HG02571 (cell line): ENCODE measurements around the gene PPP3R1.

ENCODE experiments used
- ATAC-seq: cut with Tn5 transposase; IDR thresholded peaks from one replicate; pipeline ENCODE4 v1.9.1; 2021; ENCODE audit warnings: mild to moderate bottlenecking, moderate library complexity; ENCODE audit not compliant: unreplicated experiment

PPP3R1 gene

GRCh38 chr2:68236103-68236734 lies 16.1 kb downstream of the PPP3R1 start:
- ATAC-seq = no peak

- ATAC-seq = no peak
Measured at GRCh38 chr2:68235090-68235489, 17.2 kb downstream of the PPP3R1 start.

GRCh38 chr2:68234405-68234804 lies 17.9 kb downstream of the PPP3R1 start:
- no peak for ATAC-seq

GRCh38 chr2:68231061-68231372 lies 21.3 kb downstream of the PPP3R1 start:
- no peak for ATAC-seq

GRCh38 chr2:68230241-68231060 lies 21.9 kb downstream of the PPP3R1 start:
- no peak for ATAC-seq

GRCh38 chr2:68226794-68227193 lies 25.5 kb downstream of the PPP3R1 start:
- no peak for ATAC-seq

- peak; percentile 71 for ATAC-seq
Measured at GRCh38 chr2:68225119-68225632, 27.2 kb downstream of the PPP3R1 start.

GRCh38 chr2:68223419-68223818 lies 28.9 kb downstream of the PPP3R1 start:
- no peak for ATAC-seq

- no peak for ATAC-seq
Measured at GRCh38 chr2:68222287-68222686, 30.0 kb downstream of the PPP3R1 start.

GRCh38 chr2:68218343-68218901 lies 33.9 kb downstream of the PPP3R1 start:
- ATAC-seq = no peak

GRCh38 chr2:68217729-68218128 lies 34.6 kb downstream of the PPP3R1 start:
- no peak for ATAC-seq

GRCh38 chr2:68216454-68217310 lies 35.6 kb downstream of the PPP3R1 start:
- no peak for ATAC-seq

GRCh38 chr2:68214381-68214780 lies 38.0 kb downstream of the PPP3R1 start:
- ATAC-seq = peak; percentile 78

GRCh38 chr2:68206793-68207192 lies 45.5 kb downstream of the PPP3R1 start:
- no peak for ATAC-seq

GRCh38 chr2:68203587-68203986 lies 48.7 kb downstream of the PPP3R1 start:
- ATAC-seq = peak; percentile 97

- ATAC-seq = no peak
Measured at GRCh38 chr2:68200157-68200787, 52.1 kb downstream of the PPP3R1 start.

- ATAC-seq = no peak
Measured at GRCh38 chr2:68196120-68196716, 56.1 kb downstream of the PPP3R1 start.

GRCh38 chr2:68195096-68195495 lies 57.2 kb downstream of the PPP3R1 start:
- ATAC-seq = no peak

GRCh38 chr2:68193787-68194372 lies 58.5 kb downstream of the PPP3R1 start:
- ATAC-seq = no peak

GRCh38 chr2:68193144-68193543 lies 59.2 kb downstream of the PPP3R1 start:
- ATAC-seq = no peak
